ENCODE results near the gene AFAP1L2.

The AFAP1L2 gene

DNA sequence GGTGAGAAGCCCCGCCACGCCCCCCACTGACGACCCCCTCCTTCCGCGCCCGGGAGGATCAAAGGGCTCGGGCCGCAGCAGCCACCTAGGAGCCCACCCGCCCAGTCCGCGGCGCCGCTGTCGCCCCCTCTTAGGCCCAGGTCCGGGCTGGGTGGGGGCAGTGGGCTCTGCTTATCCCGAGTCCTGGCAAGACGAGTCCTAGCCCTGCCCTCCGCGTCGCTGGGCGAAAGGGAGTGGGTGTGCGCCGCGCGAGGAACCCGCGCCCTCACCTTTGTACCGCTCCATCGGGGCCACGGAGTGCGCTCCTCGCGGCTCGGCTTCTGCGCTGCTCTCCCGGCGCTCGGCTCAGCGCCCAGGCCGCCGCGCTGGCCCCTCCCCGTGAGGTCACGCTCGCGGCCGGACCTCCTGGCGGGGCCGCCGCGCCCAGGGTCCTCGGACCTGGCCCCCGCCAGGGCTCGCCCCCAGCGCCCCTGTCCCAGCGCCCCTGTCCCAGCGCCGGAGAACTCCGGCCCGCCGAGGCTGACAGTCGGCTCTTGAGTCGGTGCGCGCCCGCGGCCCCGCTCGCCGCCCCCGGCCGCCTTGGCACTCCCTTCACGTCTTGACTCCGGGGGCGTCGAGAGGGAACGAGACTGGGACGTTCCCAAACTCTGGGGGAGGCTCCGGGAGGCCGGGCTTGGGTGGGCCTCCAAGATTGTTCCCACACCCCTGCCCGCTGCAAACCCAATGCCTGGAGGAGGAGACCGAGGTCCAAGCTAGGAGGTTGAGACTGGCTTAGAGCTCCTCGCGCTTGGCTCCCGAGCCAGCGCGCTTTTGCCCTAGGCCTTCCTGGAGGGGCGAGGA is at the start of gene AFAP1L2:
TSS of gene AFAP1L2 (minus strand) at position 332 of the 840 bp plus-strand sequence. CDS start at position 285, 47 bp downstream.
- DNase-seq: peak; percentile 53

GRCh38 chr10:114453576-114453975 is 49.3 kb upstream of the AFAP1L2 start:
- no peak for DNase-seq

DNA sequence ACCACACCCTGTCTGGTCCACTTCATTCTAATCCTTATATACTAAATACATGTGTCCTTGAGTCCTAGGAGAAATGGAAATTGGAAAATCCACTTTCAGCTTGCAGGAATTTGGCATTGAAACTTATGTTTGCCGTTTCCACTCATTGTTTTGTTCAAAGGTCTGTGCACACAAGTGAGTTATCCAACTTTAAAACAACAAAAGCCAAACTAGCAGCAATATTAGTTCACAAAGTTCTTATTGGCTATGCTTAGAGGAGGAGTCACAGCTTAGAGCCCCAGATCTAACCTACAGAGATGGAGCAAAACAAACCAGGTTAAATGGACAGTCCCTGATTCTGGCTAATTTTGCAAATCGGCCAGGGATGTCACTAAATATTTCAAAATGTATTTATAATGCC is 44.6 kb upstream of the AFAP1L2 start:
- no peak for DNase-seq

DNA sequence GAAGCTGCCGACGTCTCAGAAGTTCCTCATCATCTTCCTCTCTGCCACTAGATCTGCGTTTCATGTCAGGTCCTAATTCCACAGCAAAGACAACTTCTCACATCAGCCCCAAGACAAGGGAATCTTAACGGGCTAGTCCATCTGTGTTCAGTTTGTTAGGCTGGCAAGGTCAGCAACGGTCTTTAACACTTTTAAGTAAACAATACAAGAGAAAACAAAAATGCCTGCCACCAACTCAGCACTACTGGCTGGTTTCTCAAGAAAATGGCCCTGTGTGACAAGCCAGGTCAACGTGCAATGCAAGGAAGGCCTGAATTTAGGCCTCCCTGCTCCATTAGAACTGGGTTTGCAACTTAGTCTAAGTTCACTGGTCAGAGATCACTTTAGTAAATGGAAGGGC is 41.0 kb upstream of the AFAP1L2 start:
- no peak for DNase-seq

DNA sequence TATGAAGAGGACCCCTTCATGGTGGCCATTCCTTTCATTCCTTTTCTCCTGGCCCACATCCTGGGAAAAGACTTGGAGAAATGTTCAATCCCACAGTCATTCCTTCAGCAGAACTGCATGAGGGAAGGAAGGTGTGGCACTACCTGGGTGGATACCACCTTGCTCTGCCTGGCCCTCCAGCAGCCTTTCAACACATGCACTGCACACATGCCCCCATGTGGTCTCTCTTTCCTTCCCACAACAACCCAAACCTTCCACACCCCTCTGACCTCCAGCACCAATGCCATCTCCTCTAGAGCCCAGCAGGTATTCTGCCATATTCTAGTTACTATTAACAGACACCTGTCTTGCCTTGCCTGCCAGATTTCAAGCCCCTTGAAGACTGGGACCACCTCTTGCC is 40.5 kb upstream of the AFAP1L2 start:
- no peak for DNase-seq

DNA sequence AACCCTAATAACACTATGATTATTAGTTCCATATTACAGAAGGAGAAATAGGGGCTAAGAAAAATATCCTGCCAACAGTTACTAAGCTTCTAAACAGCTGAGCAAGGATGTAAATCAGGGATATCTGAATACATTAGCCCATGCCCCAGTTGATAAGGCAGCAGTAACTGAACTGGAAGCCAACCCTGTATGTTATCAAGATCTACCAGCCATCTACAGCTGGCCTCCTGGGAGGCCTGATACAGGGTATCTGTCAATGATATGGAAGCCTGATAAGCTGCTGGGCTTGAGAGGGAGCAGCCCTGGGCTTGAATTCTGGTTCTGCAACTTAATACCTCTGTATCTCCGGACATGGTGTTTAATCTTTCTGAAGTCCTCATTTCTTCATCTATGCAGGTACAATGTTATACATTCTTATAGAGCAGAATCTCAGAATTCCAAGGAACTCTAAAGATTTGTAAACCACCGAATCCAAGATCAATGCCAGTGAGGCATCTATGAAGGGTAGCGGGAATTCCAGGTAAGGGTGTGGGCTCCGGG is 37.9 kb upstream of the AFAP1L2 start:
- no peak for DNase-seq

- DNase-seq: no peak
Observed at GRCh38 chr10:114441107-114441506, 36.8 kb upstream of the AFAP1L2 start.

GRCh38 chr10:114437473-114438292 is 33.4 kb upstream of the AFAP1L2 start:
- peak; percentile 37 for DNase-seq

DNA sequence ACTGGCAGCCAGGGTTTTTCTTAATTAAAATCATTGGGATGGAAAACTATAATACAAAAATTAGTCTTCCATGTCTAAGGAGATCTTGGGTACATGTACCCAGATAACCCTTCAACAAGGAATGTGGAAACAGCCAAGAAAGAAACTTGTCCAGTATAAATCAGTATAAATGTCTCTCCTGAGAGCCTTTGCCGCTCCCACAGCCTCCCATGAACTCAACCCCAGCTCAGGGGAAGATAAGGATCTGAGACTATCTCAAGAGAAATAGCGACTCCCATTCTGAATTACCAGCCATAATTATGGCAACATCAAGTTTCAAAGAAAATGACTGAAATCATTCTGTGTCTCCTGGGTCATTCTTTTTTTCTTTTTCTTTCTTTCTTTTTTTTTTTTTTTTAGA is 32.6 kb upstream of the AFAP1L2 start:
- DNase-seq: no peak

GRCh38 chr10:114432566-114433093 is 28.3 kb upstream of the AFAP1L2 start:
- no peak for DNase-seq

DNA sequence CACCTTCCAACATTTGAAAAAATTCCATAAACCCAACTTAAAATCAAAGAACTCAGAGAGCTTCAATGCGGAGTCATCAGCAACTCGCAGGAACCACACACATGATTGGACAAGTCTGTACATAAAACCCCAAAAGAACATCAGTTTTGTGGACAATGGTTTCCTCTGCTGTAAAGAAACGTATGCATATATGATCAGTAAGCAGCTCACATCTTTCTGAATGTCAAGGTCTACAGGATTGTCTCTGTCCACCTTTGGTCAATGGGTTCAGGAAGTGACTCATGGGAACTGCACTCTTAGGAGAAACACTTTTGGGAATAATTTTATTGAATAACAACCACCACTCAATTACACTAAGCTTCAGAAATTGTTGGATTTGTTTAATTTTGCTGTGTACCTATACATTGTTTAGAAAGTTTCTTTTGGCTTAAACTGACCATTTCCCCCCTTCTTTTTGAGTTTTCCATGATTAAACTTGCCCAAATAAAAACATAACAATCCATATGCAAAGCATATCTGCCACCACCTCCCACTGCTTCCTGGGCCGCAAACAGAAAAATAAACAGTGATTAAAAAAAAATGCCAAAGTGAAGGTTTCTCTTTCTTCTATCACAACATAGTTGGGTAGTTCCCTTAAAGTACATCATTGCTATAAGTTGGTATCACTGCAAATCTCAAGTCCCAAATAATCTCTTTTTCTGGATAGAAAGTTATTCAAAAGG is 27.3 kb upstream of the AFAP1L2 start:
- DNase-seq: no peak

DNA sequence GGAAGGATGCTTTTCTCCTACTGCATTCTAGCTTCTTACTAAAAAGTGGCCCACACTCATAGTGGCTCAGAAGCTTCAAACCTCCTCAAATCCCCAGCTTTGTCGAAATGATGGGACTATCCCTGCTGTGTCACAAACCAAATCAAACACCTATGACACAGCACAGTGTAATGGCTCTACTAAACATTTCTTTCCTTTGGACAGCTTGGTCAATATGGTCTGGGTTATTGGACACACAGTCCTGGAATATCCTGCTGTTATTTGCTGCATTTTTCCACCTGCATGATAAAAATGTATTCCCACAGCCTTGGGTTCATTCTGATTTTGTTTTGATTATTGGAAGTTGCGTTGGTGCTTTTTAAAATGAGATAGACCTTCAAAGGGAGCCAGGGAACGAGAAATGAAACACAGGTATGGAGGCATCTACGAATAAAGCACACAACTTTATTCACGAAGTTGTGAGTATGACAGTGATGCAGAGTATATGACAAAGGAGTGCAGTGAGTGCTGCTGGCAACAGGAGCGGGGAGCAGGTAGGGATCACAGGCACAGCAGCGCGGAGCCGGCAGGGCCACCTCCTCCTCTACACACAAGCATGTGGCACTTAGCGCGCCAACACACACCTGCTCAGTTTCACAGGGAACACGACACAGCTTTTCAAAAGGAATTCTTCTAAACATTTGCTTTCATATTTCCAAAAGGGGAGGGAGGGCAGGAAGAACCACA is 26.5 kb upstream of the AFAP1L2 start:
- no peak for DNase-seq

DNA sequence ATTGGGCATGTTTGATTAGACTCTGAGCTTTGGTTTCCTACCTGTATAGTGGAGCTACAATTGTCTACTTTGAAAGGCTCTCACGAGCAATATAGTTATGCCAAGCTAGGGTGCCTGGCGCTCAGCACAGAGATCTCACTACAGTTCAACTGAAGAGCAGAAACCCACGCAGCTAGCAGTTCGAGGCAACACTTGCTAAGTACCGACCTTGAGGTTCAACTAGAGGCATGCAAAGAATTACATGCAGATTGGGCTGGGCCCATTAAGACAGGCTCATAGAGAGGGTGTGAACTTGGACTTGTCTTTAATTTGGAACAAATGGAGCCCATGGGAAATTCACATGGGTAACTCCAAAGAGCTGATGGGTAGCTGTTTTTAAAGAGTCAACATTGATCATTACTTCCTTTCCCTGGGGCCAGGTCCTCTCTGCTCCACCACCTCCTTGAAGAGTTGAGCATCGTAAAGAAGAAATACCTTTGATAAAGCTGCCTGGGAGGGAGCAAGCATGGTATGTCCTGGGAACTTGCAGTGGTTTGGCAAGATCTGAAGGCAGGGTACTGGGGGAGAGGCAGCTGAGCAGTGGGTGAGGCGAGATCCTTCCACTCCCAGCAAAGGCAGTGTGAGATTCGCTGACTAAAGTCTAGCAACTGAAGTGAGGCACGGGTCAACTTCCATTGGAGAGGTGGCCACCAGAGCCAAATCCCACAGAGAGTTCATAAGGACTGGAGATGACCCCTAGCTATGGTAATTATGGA is 25.5 kb upstream of the AFAP1L2 start:
- no peak for DNase-seq

DNA sequence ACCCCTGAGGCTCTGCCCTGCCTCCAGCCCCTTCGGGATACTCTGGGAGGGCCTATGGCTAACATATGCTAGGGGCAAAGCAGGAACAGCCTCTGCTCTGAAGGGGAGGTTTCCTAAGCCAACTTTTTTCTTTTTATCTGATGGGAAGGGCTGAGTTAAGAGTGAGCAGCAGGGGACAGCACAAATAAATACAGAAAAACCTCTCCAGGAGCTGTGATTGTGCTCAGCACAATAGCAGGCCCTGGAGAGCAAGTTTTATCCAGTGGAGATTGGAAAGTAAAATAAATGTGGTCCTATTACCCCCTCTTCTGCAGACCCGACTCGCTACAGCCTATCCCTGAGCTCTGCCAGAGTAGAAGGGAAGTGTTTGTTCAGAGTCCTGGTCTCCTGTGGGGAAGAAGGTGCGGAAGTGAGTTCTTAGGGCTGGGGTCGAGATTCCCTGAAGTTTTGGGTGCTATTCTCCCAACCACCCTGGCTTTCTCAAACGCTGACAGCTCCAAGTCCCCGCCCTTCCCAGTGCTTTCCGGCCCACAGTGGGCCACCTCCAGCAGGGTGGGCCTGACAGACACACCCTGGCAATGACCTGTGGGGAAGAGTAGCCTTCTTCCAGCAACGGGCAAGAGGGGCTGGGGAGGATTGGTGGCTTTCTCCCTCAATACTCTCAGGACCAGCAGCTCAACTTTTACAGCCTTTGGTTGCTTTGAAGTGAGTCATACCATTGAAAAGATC is 23.0 kb upstream of the AFAP1L2 start:
- DNase-seq: no peak

- no peak for DNase-seq
Observed at GRCh38 chr10:114426476-114426875, 22.2 kb upstream of the AFAP1L2 start.

DNA sequence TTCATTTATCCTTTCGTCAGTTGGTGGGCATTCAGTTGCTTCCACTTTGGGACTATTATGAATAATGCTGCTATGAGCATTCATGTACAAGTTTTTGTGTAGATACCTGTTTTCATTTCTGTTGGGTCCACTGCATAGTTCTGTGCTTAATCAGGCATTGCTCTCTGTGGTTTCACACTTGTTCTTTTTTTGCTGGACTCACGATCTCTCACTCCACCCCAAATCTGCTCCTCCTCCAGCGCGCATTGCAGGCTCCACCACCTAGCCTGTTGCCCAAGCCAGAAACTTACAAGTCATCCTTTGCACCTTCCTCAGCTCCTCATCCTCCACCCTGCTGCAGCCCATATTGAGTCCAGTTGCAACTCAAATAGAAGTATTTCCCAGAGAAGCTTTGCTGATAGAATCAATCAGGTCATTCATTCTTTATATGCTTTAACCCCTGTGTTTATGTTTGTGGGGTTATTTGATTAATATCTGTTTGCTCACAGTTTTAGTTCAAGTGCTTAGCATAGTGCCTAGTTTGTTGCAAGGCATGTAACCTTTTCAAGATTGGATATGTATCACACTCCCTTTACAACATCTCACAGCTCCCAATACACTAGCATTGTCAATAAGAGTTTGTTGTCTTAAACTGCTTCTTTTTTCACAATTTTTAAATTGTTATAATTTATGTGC is 16.6 kb upstream of the AFAP1L2 start:
- no peak for DNase-seq

GRCh38 chr10:114418109-114418508 is 13.8 kb upstream of the AFAP1L2 start:
- DNase-seq: no peak

GRCh38 chr10:114412907-114413797 is 8.8 kb upstream of the AFAP1L2 start:
- no peak for DNase-seq

GRCh38 chr10:114408968-114409444 is 4.7 kb upstream of the AFAP1L2 start:
- DNase-seq: no peak

Data from eye (tissue), 1 donor.